OCI-LY3 (cell line): Measurements from ENCODE around the gene ENPP3.

Source experiments
- EZH2phosphoT487 ChIP-seq: fragments of 200-600 bp; shearing (Covaris generic); IDR thresholded peaks from 2 replicates; pipeline ENCODE4 v1.6.1; 2018; ENCODE audit warnings: antibody characterized with exemption, mixed run types, low read depth
- TF ChIP-seq, protein P1 (sequence below): fragments of 200-600, 300-600 bp; sonication (generic); IDR thresholded peaks from 2 replicates; pipeline ENCODE4 v1.5.1; 2014; ENCODE audit warnings: antibody characterized with exemption, low read length, low read depth

- TF ChIP-seq, protein P1, sequence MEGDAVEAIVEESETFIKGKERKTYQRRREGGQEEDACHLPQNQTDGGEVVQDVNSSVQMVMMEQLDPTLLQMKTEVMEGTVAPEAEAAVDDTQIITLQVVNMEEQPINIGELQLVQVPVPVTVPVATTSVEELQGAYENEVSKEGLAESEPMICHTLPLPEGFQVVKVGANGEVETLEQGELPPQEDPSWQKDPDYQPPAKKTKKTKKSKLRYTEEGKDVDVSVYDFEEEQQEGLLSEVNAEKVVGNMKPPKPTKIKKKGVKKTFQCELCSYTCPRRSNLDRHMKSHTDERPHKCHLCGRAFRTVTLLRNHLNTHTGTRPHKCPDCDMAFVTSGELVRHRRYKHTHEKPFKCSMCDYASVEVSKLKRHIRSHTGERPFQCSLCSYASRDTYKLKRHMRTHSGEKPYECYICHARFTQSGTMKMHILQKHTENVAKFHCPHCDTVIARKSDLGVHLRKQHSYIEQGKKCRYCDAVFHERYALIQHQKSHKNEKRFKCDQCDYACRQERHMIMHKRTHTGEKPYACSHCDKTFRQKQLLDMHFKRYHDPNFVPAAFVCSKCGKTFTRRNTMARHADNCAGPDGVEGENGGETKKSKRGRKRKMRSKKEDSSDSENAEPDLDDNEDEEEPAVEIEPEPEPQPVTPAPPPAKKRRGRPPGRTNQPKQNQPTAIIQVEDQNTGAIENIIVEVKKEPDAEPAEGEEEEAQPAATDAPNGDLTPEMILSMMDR, result no peak
- no peak for TF ChIP-seq EZH2phosphoT487
Observed at GRCh38 chr6:131673184-131673583, 36.1 kb downstream of the ENPP3 start.
